Smooth muscle cell (in vitro differentiated cells): Measurements from ENCODE around the gene PRSS48. TPM values are rescaled to one million over a fixed set of nuclear protein-coding genes. Genes with fewer than 3 reads are reported as not detected.
"Not testable (repeated sequence)": the region's sequence is repeated elsewhere in the genome, so short reads cannot be mapped to it uniquely, and the experiment has no call there.

Experiments used
- DNase-seq: peaks from one replicate; lab custom pipeline; 2025; ENCODE audit not compliant: unreplicated experiment; lab: John Stamatoyannopoulos, UW
- H2AFZ ChIP-seq: fragments of 200-600 bp; sonication (generic); 2 replicates; pipeline ENCODE4 v1.6.0; 2016; ENCODE audit warnings: antibody characterized with exemption, low read depth, mild to moderate bottlenecking
- H3F3A ChIP-seq: fragments of 200-600 bp; sonication (generic); 2 replicates; pipeline ENCODE4 v1.6.0; 2017; ENCODE audit warnings: antibody characterized with exemption, low read depth
- H3K27ac ChIP-seq: fragments of 200-600 bp; sonication (generic); 2 replicates; pipeline ENCODE4 v1.5.1; 2016; ENCODE audit warnings: low read depth, mild to moderate bottlenecking
- H3K27me3 ChIP-seq: fragments of 200-600 bp; sonication (generic); 2 replicates; pipeline ENCODE4 v1.6.1; 2016; ENCODE audit warnings: low read depth, mild to moderate bottlenecking
- H3K36me3 ChIP-seq: fragments of 200-600 bp; sonication (generic); 2 replicates; pipeline ENCODE4 v1.5.1; 2016; ENCODE audit warnings: low read depth
- H3K4me1 ChIP-seq: fragments of 200-600 bp; sonication (generic); 2 replicates; pipeline ENCODE4 v1.5.1; 2016; ENCODE audit warnings: low read depth
- H3K4me2 ChIP-seq: fragments of 200-600 bp; sonication (generic); 2 replicates; pipeline ENCODE4 v1.6.0; 2016; ENCODE audit warnings: mild to moderate bottlenecking
- H3K4me3 ChIP-seq: fragments of 200-600 bp; sonication (generic); 2 replicates; pipeline ENCODE4 v1.5.1; 2016; ENCODE audit warnings: mild to moderate bottlenecking
- H3K79me2 ChIP-seq: fragments of 200-600 bp; sonication (generic); 2 replicates; pipeline ENCODE4 v1.6.0; 2016; ENCODE audit warnings: low read depth, mild to moderate bottlenecking
- H3K9ac ChIP-seq: fragments of 200-600 bp; sonication (generic); 2 replicates; pipeline ENCODE4 v1.6.0; 2016; ENCODE audit warnings: low read depth
- H3K9me3 ChIP-seq: fragments of 200-600 bp; sonication (generic); replicated peaks from 2 replicates; pipeline ENCODE4 v1.5.1; 2016; ENCODE audit warnings: low read depth
- H4K20me1 ChIP-seq: fragments of 200-600 bp; sonication (generic); 2 replicates; pipeline ENCODE4 v1.6.0; 2016; ENCODE audit warnings: low read depth
- CTCF ChIP-seq: fragments of 200-600 bp; sonication (generic); IDR thresholded peaks from 2 replicates; pipeline ENCODE4 v1.5.1; 2017; ENCODE audit warnings: borderline replicate concordance, mild to moderate bottlenecking, antibody characterized with exemption; ENCODE audit not compliant: insufficient read depth, poor library complexity, severe bottlenecking
- WGBS: methylation state at CpG from one replicate; pipeline ENCODE4 v1.1.7; 2016; ENCODE audit warnings: low lambda C conversion rate; 5-methylcytosine and 5-hydroxymethylcytosine counted together
- polyA plus RNA-seq: library from polyadenylated mRNA; unstranded; fragments of >200 nt; fragmentation: Nextera tagmentation; extraction: Ambion mirVana; gene quantifications from 2 replicates; pipeline ENCODE4 v1.2.1, GENCODE V29; 2016
- total RNA-seq: library from RNA; depleted of rRNA; stranded (reverse); fragments of >200 nt; gene quantifications from 2 replicates; pipeline ENCODE4 v1.2.3, GENCODE V29; 2014

PRSS48 gene
- total and polyA plus RNA-seq, 2 experiments from 2014 or later = not detected

- Histone ChIP-seq H3K9me3 (no peaks in the 10 kb centered on the region), H3K27me3 (no peaks in the 10 kb centered on the region), H3F3A (peaks cover 6% of the 10 kb centered on the region), H3K36me3 (no peaks in the 10 kb centered on the region), H4K20me1 (no peaks in the 10 kb centered on the region), H3K4me2 (no peak overlapping the region), H3K79me2 (no peaks in the 10 kb centered on the region), H3K27ac (no peak overlapping the region), H3K9ac (no peak overlapping the region), H2AFZ (no peak overlapping the region), H3K4me1 (peaks cover 8% of the 10 kb centered on the region), H3K4me3 (no peak overlapping the region)
- 97% methylated on average over 4 of the region's 4 CpGs for WGBS
- TF ChIP-seq CTCF = no peak
- no peak for DNase-seq
Observed at GRCh38 chr4:151267104-151267503, 9.9 kb upstream of the PRSS48 start.

GRCh38 chr4:151267822-151268535 lies 9.0 kb upstream of the PRSS48 start:
- no peaks in the 10 kb centered on the region for H3K27me3 ChIP-seq
- H3K9me3 ChIP-seq = no peaks in the 10 kb centered on the region
- no peak for TF ChIP-seq CTCF
- H3K4me3 ChIP-seq = no peak overlapping the region
- peaks cover 8% of the 10 kb centered on the region for H3K4me1 ChIP-seq
- H3K36me3 ChIP-seq = no peaks in the 10 kb centered on the region
- H2AFZ ChIP-seq = no peak overlapping the region
- no peaks in the 10 kb centered on the region for H3K79me2 ChIP-seq
- H3F3A ChIP-seq = peaks cover 2% of the 10 kb centered on the region
- no peak overlapping the region for H3K9ac ChIP-seq
- no peak overlapping the region for H3K4me2 ChIP-seq
- 91% methylated on average over 7 of the region's 7 CpGs for WGBS
- no peaks in the 10 kb centered on the region for H4K20me1 ChIP-seq
- DNase-seq = no peak
- H3K27ac ChIP-seq = no peak overlapping the region

GRCh38 chr4:151268905-151269304 lies 8.1 kb upstream of the PRSS48 start:
- H3K4me1 ChIP-seq, H3K79me2 ChIP-seq: not testable (repeated sequence)

GRCh38 chr4:151284534-151285245 lies 7.7 kb downstream of the PRSS48 start:
- no peak overlapping the region for H3K4me3 ChIP-seq
- H3K36me3 ChIP-seq = no peaks in the 10 kb centered on the region
- TF ChIP-seq CTCF = no peak
- H4K20me1 ChIP-seq = no peaks in the 10 kb centered on the region
- no peak overlapping the region for H3K9ac ChIP-seq
- no peak overlapping the region for H3K4me2 ChIP-seq
- peaks cover 6% of the 10 kb centered on the region for H3K4me1 ChIP-seq
- H3K27me3 ChIP-seq = no peaks in the 10 kb centered on the region
- DNase-seq = no peak
- H3K9me3 ChIP-seq = peaks cover 7% of the 10 kb centered on the region
- H3K79me2 ChIP-seq = peaks cover 8% of the 10 kb centered on the region
- H2AFZ ChIP-seq = no peak overlapping the region
- WGBS = 51% methylated on average over 4 of the region's 4 CpGs
- no peak overlapping the region for H3K27ac ChIP-seq
- no peaks in the 10 kb centered on the region for H3F3A ChIP-seq

More at GRCh38 chr4:151268905-151269304, 8.1 kb upstream of the PRSS48 start:
- not testable (repeated sequence) for H2AFZ ChIP-seq, H3K36me3 ChIP-seq, H3K4me3 ChIP-seq, H3F3A ChIP-seq, DNase-seq, H3K4me2 ChIP-seq, H3K9ac ChIP-seq, H3K27me3 ChIP-seq, H4K20me1 ChIP-seq, H3K9me3 ChIP-seq, H3K27ac ChIP-seq
